ENCODE data around the gene LRRC37B.
A peak's percentile ranks its signal among the peaks of the same experiment; 100 is the strongest.
"Not testable (repeated sequence)": the region's sequence is repeated elsewhere in the genome, so short reads cannot be mapped to it uniquely, and the experiment has no call there.

Gene LRRC37B

DNA sequence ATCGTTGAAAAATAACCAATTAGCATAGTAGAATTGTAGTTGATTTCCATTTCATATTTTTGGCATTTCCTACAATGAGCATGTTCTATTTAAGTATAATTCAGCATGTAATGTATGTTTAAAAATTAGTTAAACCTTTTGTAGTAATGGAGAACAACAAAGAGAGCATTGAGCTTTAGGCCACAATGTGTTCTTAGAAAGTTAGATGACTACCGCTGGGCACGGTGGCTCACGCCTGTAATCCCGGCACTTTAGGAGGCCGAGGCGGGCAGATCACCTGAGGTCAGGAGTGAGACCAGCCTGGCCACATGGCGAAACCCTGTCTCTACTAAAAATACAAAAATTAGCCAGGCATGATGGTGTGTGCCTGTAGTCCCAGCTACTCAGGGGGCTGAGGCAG is 93.1 kb downstream of the LRRC37B start:
- not testable (repeated sequence) for DNase-seq

DNA sequence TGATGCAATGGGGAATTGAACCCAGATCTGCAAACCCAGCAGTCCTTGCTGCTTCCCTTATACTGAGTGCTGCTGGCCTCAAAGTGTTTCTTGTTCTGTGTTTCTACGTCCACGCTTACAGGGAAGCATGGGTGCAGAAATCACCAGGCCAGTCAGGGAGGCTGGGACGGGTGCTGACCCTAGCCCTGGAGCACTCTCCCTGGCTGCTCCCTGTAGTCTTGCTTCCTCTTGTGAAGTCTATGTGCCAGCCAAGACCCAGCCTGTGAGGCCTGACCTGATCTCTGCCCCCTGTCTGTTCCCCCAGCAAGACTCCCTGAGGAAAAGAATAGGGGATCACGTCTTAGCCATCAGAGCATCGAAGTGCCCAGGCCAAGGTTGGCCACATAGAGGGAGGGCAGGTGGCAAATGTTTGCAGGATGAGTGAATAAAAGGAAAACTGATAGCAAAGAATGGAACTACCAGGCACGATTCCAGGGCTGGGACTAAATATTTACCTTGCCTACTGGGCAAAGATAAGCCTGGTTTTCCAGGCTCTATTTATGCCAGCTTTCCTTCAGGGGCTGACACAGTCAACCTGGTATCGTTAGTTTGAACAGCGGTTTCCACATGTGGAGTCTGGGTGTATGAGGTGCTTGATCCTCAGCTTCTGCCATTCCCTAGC is 93.9 kb downstream of the LRRC37B start:
- DNase-seq: peak; percentile 79

DNA sequence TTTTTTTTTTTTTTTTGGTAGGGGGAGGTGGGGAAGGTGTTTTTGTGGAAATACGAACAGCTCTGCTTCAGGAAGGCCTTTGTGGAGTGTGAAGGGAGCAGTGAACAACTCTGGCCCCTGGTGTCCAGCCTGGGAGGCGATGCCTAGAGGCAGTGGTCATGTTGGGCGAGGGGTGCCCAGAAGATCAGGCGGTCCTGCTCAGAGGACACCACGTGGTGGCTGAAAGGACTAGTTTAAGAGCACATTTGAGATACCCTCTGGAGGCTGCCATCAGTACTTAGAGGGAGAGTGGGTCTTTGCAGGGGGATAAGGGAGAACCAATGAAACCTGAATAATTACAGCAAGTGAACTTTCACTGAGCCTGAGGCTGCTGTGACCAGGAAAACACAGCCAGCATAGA is 95.0 kb downstream of the LRRC37B start:
- DNase-seq: no peak

DNA sequence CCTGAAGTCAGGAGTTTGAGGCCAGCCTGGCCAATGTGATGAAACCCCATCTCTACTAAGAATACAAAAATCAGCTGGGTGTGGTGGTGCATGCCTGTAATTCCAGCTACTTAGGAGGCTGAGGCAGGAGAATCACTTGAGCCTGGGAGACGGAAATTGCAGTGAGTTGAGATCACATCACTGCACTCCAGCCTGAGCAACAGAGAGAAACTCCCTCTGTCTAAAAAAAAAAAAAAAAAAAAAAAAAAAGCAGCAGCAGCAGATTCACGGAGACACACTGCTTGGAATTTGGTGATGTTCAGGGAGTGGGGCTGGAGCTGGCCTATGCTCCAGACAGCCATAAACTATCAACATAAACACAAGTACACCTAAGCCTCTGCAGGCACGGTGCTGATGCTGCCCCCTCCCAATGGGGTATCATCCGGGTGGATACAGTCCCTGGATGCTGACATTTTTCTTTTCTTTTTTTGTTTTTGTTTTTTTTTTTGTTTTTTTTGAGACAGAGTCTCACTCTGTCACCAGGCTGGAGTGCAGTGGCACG is 95.5 kb downstream of the LRRC37B start:
- DNase-seq: no peak
